A549 (cell line): Measurements from ENCODE around the gene GLIS1.

ENCODE experiments used
- CHD4 ChIP-seq: fragments of 200-600 bp; sonication (generic); IDR thresholded peaks from 2 replicates; pipeline ENCODE4 v1.6.1; 2016; ENCODE audit warnings: antibody characterized with exemption, mild to moderate bottlenecking, borderline replicate concordance
- CTCF ChIP-seq: fragments of >200 bp; sonication (Bioruptor Twin); formaldehyde crosslinking; IDR thresholded peaks from 3 replicates; pipeline ENCODE4 v1.5.1; 2016
- JUNB ChIP-seq: fragments of >200 bp; sonication (Bioruptor Twin); formaldehyde crosslinking; IDR thresholded peaks from 2 replicates; pipeline ENCODE4 v1.6.1; 2016
- MAX ChIP-seq: IDR thresholded peaks from 2 replicates; pipeline ENCODE4 v1.6.1; 2012
- MYC ChIP-seq: IDR thresholded peaks from 2 replicates; pipeline ENCODE4 v1.6.1; 2012; ENCODE audit warnings: mild to moderate bottlenecking, inconsistent platforms, low read length, improper control_type of control experiment, borderline replicate concordance
- NR3C1 ChIP-seq: fragments of >200 bp; sonication (Bioruptor Twin); formaldehyde crosslinking; IDR thresholded peaks from 3 replicates; pipeline ENCODE4 v1.6.1; 2017
- POLR2A ChIP-seq: IDR thresholded peaks from 2 replicates; pipeline ENCODE4 v1.6.1; 2012; ENCODE audit warnings: mild to moderate bottlenecking, low read length
- RAD21 ChIP-seq, 2 experiments: fragments of >200 bp in 1 of 2; sonication (Bioruptor Twin) in 1 of 2; formaldehyde crosslinking in 1 of 2; IDR thresholded peaks in 1 of 2; conservative IDR thresholded peaks in 1 of 2; 2 replicates in 1 of 2; 3 replicates in 1 of 2; pipeline ENCODE4 v1.6.1; 2012 to 2018; ENCODE audit warnings: inconsistent platforms in 1 of 2
- RCOR1 ChIP-seq: fragments of 150-350 bp; IDR thresholded peaks from 2 replicates; pipeline ENCODE4 v1.6.1; 2014; ENCODE audit warnings: antibody characterized with exemption, low read length, low read depth
- REST ChIP-seq: fragments of 200-600 bp; sonication (generic); IDR thresholded peaks from 2 replicates; pipeline ENCODE4 v1.6.1; 2016; ENCODE audit warnings: antibody characterized with exemption, mild to moderate bottlenecking, moderate library complexity
- RFX5 ChIP-seq: fragments of 450-650 bp; IDR thresholded peaks from 2 replicates; pipeline ENCODE4 v1.7.1; 2014; ENCODE audit warnings: antibody characterized with exemption, mild to moderate bottlenecking, moderate library complexity

- TF ChIP-seq CTCF (no peak), REST (no peak), MAX (no peak), RAD21 (conservative IDR thresholded peaks at IDR 0.05 in 1 of 2, IDR thresholded peaks at IDR 0.05 in 1 of 2) (no peak), RCOR1 (no peak), POLR2A (no peak), RFX5 (no peak), MYC (no peak), NR3C1 (no peak), CHD4 (no peak), JUNB (no peak)
Observed at GRCh38 chr1:53548031-53548491, 190.9 kb downstream of the GLIS1 start.
